SK-N-SH (cell line): ENCODE results near the gene E4F1. TPM values are rescaled to one million over a fixed set of nuclear protein-coding genes. Genes with fewer than 3 reads are reported as not detected.

Experiments used
- CTCF ChIA-PET: fragments of 300-600, 350-600 bp; formaldehyde crosslinking; extraction: SDS; loops from one replicate; lab custom pipeline; 2021; lab: Yijun Ruan, JAX
- POLR2A ChIA-PET: fragments of 350-600 bp; sonication (Branson Sonifier 250); formaldehyde crosslinking; extraction: SDS; loops from one replicate; lab custom pipeline; 2020; ENCODE audit warnings: antibody characterized with exemption, inconsistent platforms; lab: Yijun Ruan, JAX
- DNase-seq: peaks from one replicate; pipeline ENCODE4 v3.0.0; 2012
- H2AFZ ChIP-seq: fragments of 200-600 bp; sonication (generic); 2 replicates; pipeline ENCODE4 v1.8.1; 2016; ENCODE audit warnings: antibody characterized with exemption, mild to moderate bottlenecking, low read depth
- H3F3A ChIP-seq: fragments of 200-600 bp; sonication (generic); replicated peaks from 2 replicates; pipeline ENCODE3; 2016; ENCODE audit warnings: antibody characterized with exemption, mild to moderate bottlenecking; ENCODE audit not compliant: insufficient read depth
- H3K27ac ChIP-seq, 2 experiments: fragments of 200-500 bp in 1 of 2; fragments of 200-600 bp in 1 of 2; sonication (Bioruptor generic) in 1 of 2; sonication (generic), shearing (Covaris generic) in 1 of 2; 2 replicates each; pipeline versions ENCODE4 v1.5.1 to v1.6.1; 2014 to 2016; ENCODE audit warnings: low read depth in 2 of 2, inconsistent platforms in 1 of 2, low read length in 1 of 2, mild to moderate bottlenecking in 1 of 2, mixed read lengths in 1 of 2
- H3K27me3 ChIP-seq: fragments of 200-600 bp; sonication (generic), shearing (Covaris generic); 2 replicates; pipeline ENCODE4 v1.6.1; 2016; ENCODE audit warnings: mixed run types; ENCODE audit not compliant: insufficient read depth
- H3K36me3 ChIP-seq, 2 experiments: fragments of 200-500 bp in 1 of 2; fragments of 200-600 bp in 1 of 2; sonication (Bioruptor generic) in 1 of 2; sonication (generic) in 1 of 2; replicated peaks in 1 of 2; 2 replicates each; pipeline versions ENCODE3 to v1.5.1; 2014 to 2016; ENCODE audit warnings: low read length in 1 of 2, mild to moderate bottlenecking in 1 of 2; ENCODE audit not compliant: insufficient read depth in 2 of 2, control insufficient read depth in 1 of 2
- H3K4me1 ChIP-seq, 2 experiments: fragments of 200-500 bp in 1 of 2; fragments of 200-600 bp in 1 of 2; sonication (Bioruptor generic) in 1 of 2; sonication (generic), shearing (Covaris generic) in 1 of 2; 2 replicates each; pipeline versions ENCODE4 v1.5.1 to v1.6.1; 2014 to 2016; ENCODE audit warnings: low read depth in 1 of 2, low read length in 1 of 2, mixed run types in 1 of 2; ENCODE audit not compliant: insufficient read depth in 2 of 2, control insufficient read depth in 1 of 2
- H3K4me2 ChIP-seq: fragments of 200-600 bp; sonication (generic), shearing (Covaris generic); 2 replicates; pipeline ENCODE4 v1.6.1; 2017; ENCODE audit warnings: mixed run types
- H3K4me3 ChIP-seq, 2 experiments: fragments of 200-500 bp in 1 of 2; fragments of 200-600 bp in 1 of 2; sonication (Bioruptor generic) in 1 of 2; sonication (generic), shearing (Covaris generic) in 1 of 2; 2 replicates each; pipeline versions ENCODE4 v1.5.1 to v1.8.1; 2014 to 2016; ENCODE audit warnings: low read depth in 2 of 2, inconsistent platforms in 1 of 2, low read length in 1 of 2, mild to moderate bottlenecking in 1 of 2, mixed read lengths in 1 of 2, moderate library complexity in 1 of 2
- H3K79me2 ChIP-seq: fragments of 200-600 bp; sonication (generic); 2 replicates; pipeline ENCODE4 v1.8.1; 2017; ENCODE audit warnings: mild to moderate bottlenecking; ENCODE audit not compliant: insufficient read depth
- H3K9ac ChIP-seq: fragments of 200-600 bp; sonication (generic); 2 replicates; pipeline ENCODE4 v1.6.1; 2017; ENCODE audit warnings: mixed run types
- H3K9me2 ChIP-seq: fragments of 200-600 bp; sonication (generic); 2 replicates; pipeline ENCODE4 v1.6.1; 2017; ENCODE audit warnings: mixed run types
- H3K9me3 ChIP-seq: fragments of 200-600 bp; sonication (generic); 2 replicates; pipeline ENCODE4 v1.6.1; 2017; ENCODE audit warnings: mixed run types, mild to moderate bottlenecking, moderate library complexity
- H4K20me1 ChIP-seq: fragments of 200-600 bp; sonication (generic); 2 replicates; pipeline ENCODE4 v1.6.1; 2017; ENCODE audit warnings: mild to moderate bottlenecking, mixed run types; ENCODE audit not compliant: insufficient read depth
- CHD2 ChIP-seq: fragments of 150-350 bp; IDR thresholded peaks from 2 replicates; pipeline ENCODE4 v1.6.1; 2018; ENCODE audit warnings: low read length; ENCODE audit not compliant: partially characterized antibody
- EP300 ChIP-seq, 2 experiments: IDR thresholded peaks; 2 replicates each; pipeline versions ENCODE4 v1.4.0 to v1.6.1; 2012; ENCODE audit warnings: borderline replicate concordance in 1 of 2, low read depth in 1 of 2, low read length in 1 of 2
- FOSL2 ChIP-seq: IDR thresholded peaks from 2 replicates; pipeline ENCODE4 v1.4.0; 2012; ENCODE audit warnings: low read depth, mild to moderate bottlenecking, moderate library complexity, borderline replicate concordance
- FOXM1 ChIP-seq: IDR thresholded peaks from 2 replicates; pipeline ENCODE4 v1.4.0; 2012; ENCODE audit warnings: low read depth, mild to moderate bottlenecking
- IRF3 ChIP-seq: fragments of 150-350 bp; IDR thresholded peaks from 2 replicates; pipeline ENCODE4 v1.6.1; 2016; ENCODE audit warnings: mild to moderate bottlenecking, low read depth, low read length
- MEF2A ChIP-seq: IDR thresholded peaks from 2 replicates; pipeline ENCODE4 v1.4.0; 2012; ENCODE audit warnings: low read depth, borderline replicate concordance
- NFIC ChIP-seq: IDR thresholded peaks from 2 replicates; pipeline ENCODE4 v1.4.0; 2012; ENCODE audit warnings: borderline replicate concordance
- NRF1 ChIP-seq: IDR thresholded peaks from 2 replicates; pipeline ENCODE4 v1.6.1; 2012; ENCODE audit warnings: low read depth, mild to moderate bottlenecking, low read length
- RCOR1 ChIP-seq: fragments of 150-350 bp; IDR thresholded peaks from 2 replicates; pipeline ENCODE4 v1.6.1; 2017; ENCODE audit warnings: antibody characterized with exemption, low read length
- TCF12 ChIP-seq: IDR thresholded peaks from 2 replicates; pipeline ENCODE4 v1.4.0; 2012
- TEAD4 ChIP-seq: IDR thresholded peaks from 2 replicates; pipeline ENCODE4 v1.4.0; 2012; ENCODE audit warnings: mild to moderate bottlenecking, borderline replicate concordance; ENCODE audit not compliant: insufficient read depth
- USF1 ChIP-seq: IDR thresholded peaks from 2 replicates; pipeline ENCODE4 v1.4.0; 2012; ENCODE audit warnings: low read depth, borderline replicate concordance
- USF2 ChIP-seq: fragments of 150-350 bp; IDR thresholded peaks from 2 replicates; pipeline ENCODE4 v1.6.1; 2017; ENCODE audit warnings: antibody characterized with exemption, low read length, low read depth, borderline replicate concordance
- WGBS: methylation state at CpG from one replicate; pipeline ENCODE4 v1.1.6; 2017; ENCODE audit warnings: low lambda C conversion rate; 5-methylcytosine and 5-hydroxymethylcytosine counted together
- polyA plus RNA-seq, 3 experiments: library from polyadenylated mRNA; depleted of rRNA; stranded (reverse); fragments of >200 nt; gene quantifications; 2 replicates each; pipeline ENCODE4 v1.2.3, GENCODE V29; 2012

E4F1 gene
- polyA plus RNA-seq, 1 of the 3 experiments (the other 2 are of a cell fraction) = 33.0 TPM

GRCh38 chr16:2179576-2179975 is 43.8 kb upstream of the E4F1 start:
- no peaks in the 10 kb centered on the region for H3K4me1 ChIP-seq
- DNase-seq = no peak
- no peaks in the 10 kb centered on the region for H3K9me3 ChIP-seq
- ChIA-PET POLR2A (no interaction called here), CTCF (interaction anchor here (2.1 kb wide), 1 partner anchor 15 kb away, joined by 5 read pairs; no protein-coding TSS in a partner anchor)
- WGBS = 96% methylated on average over 17 of the region's 31 CpGs
- H3K9me2 ChIP-seq = no peaks in the 10 kb centered on the region
- H4K20me1 ChIP-seq = no peaks in the 10 kb centered on the region
- H3K4me3 ChIP-seq = no peak overlapping the region
- no peak overlapping the region for H2AFZ ChIP-seq
- H3K27ac ChIP-seq = no peak overlapping the region
- no peak overlapping the region for H3K9ac ChIP-seq
- no peak overlapping the region for H3K4me2 ChIP-seq
- H3K27me3 ChIP-seq = no peaks in the 10 kb centered on the region
- no peaks in the 10 kb centered on the region for H3F3A ChIP-seq
- peaks cover 0 to 35% of the 10 kb centered on the region in 2 experiments for H3K36me3 ChIP-seq
- TF ChIP-seq CHD2 (no peak), FOXM1 (no peak)
- H3K79me2 ChIP-seq = no peaks in the 10 kb centered on the region

- no peak overlapping the region for H3K27ac ChIP-seq
- H3K9me2 ChIP-seq = no peaks in the 10 kb centered on the region
- no peaks in the 10 kb centered on the region for H3K4me1 ChIP-seq
- no peak for DNase-seq
- H3K4me3 ChIP-seq = no peak overlapping the region
- H3K9me3 ChIP-seq = no peaks in the 10 kb centered on the region
- peaks cover 0 to 26% of the 10 kb centered on the region in 2 experiments for H3K36me3 ChIP-seq
- 97% methylated on average over 16 of the region's 43 CpGs for WGBS
- no peaks in the 10 kb centered on the region for H4K20me1 ChIP-seq
- H3F3A ChIP-seq = no peaks in the 10 kb centered on the region
- H2AFZ ChIP-seq = no peak overlapping the region
- POLR2A ChIA-PET = no interaction called here
- H3K27me3 ChIP-seq = no peaks in the 10 kb centered on the region
- no peaks in the 10 kb centered on the region for H3K79me2 ChIP-seq
- H3K9ac ChIP-seq = no peak overlapping the region
- no peak overlapping the region for H3K4me2 ChIP-seq
- CTCF ChIA-PET = interaction anchor here (1.1 to 2.1 kb wide), 3 partner anchors 14 to 40 kb away, joined by 3 to 5 read pairs (median 4); no protein-coding TSS in a partner anchor
- TF ChIP-seq NRF1 (no peak), FOSL2 (no peak), RCOR1 (no peak), USF2 (no peak), IRF3 (no peak), FOXM1 (no peak), USF1 (no peak), TEAD4 (no peak), NFIC (no peak), EP300 (IDR thresholded peaks at IDR 0.05; ENCODE audit: borderline replicate concordance in 1 of 2, low read depth in 1 of 2, low read length in 1 of 2) (no peak), TCF12 (no peak), MEF2A (no peak)
These were observed 42.9 kb upstream of the E4F1 start for GRCh38 chr16:2180461-2180860.
